GM19397 (cell line): Measurements from ENCODE around the gene IGFBP3.

ENCODE experiments used
- ATAC-seq: cut with Tn5 transposase; IDR thresholded peaks from one replicate; pipeline ENCODE4 v1.9.1; 2021; ENCODE audit warnings: mild to moderate bottlenecking, moderate library complexity; ENCODE audit not compliant: unreplicated experiment

Gene IGFBP3

DNA sequence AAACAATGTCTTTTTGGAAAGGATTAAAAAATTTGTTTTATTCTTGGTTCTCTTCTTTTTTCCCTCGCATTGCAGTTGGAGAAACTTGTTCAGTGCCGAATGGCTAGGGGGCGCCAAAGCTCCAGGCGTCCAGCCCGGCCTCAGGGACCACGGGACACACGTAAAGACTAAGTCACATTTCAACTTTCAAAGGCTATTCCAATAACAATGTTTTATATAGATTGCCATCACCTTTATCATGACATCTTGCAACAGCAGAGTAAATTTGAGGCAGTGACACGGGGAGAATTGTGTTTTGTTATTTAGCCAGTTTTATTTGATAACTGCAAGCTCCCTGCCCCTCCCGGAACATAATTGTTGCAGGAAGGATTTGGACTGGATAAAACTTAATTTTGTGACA is 2.2 kb upstream of the IGFBP3 start:
- ATAC-seq: no peak

- ATAC-seq: no peak
Measured at GRCh38 chr7:45922810-45923209, 1.7 kb upstream of the IGFBP3 start.

DNA sequence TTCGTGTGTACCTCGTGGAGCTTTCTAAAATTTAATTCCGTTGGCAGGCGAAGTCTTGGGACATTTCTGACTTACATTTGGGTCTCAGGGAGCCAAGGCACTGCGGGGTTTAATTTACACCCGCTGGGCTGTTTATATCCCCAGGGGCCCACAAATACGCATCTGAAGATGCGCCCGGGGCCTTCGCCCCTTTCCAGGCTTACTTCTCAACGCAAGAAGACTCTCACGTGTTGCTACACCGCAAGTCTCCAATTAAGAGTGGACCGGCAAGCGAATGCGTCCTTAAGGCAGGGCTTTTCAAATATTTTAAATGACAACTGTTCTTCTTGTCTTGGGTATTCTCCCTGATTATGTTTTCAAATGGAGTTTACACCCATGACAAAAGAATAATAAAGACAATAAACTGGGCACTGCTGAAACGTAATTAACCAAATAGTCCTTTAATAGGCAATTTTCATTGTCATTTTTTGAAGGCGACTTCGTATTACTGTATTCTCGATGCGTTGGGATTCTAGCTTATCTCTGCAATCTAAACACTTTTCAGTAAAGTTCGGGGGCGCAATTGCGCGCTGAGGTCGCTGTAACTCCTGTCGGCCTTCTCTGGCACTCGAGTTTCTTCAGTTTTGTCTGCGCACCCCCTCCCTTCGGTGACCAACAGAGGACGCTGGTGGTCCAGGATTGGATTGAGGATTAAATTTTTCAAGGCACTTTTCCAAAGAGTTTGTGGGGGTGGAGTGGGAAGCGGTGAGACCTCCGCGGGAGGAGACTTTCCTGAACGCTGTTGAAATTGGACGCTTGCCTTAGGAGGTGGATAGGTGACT is 837 bp upstream of the IGFBP3 start:
- no peak for ATAC-seq

DNA sequence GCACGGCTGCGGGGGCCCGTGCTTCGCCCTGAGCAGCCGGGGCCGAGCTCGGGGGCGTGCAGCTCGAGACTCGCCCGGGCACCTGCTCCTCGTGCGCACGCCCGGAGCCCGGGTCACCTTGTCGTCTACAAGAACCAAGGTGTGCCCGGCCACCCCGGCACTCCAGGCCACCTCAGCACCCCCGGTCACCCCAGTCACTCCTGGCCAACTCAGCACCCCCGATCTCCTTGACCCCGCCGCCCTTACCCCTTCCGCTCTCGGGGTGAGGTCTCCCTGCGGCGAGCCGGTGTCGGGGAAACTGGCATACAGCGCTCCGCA is 268 bp upstream of the IGFBP3 start:
- ATAC-seq: no peak

- no peak for ATAC-seq
Measured at GRCh38 chr7:45919993-45920459, 1.0 kb downstream of the IGFBP3 start.

DNA sequence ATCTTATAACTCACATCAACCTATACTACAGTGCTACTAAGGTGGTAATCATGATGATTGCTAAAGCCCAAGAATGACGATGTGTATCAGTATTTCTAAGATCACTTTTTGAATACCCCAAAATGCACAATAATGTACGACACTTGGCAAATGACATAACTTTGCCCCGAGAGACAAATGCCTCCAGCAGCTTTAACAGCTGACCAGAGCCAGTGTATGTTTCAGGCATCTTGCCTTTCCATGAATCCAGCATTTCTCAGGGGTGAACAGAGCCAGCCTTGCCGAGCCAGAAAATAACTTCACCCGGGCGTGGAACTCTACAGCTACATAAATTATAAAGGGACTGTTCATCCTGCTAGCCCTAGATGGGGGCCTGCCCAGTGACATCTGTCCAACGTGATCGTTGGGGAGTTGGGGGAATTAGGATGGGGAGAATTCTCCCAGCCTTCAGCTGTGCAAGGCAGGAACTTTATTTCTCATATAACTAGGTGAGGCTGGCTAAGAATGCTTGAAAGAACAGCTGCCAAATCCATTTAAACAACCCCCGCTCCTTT is 1.8 kb downstream of the IGFBP3 start:
- ATAC-seq: no peak

- no peak for ATAC-seq
Measured at GRCh38 chr7:45918556-45918955, 2.5 kb downstream of the IGFBP3 start.

DNA sequence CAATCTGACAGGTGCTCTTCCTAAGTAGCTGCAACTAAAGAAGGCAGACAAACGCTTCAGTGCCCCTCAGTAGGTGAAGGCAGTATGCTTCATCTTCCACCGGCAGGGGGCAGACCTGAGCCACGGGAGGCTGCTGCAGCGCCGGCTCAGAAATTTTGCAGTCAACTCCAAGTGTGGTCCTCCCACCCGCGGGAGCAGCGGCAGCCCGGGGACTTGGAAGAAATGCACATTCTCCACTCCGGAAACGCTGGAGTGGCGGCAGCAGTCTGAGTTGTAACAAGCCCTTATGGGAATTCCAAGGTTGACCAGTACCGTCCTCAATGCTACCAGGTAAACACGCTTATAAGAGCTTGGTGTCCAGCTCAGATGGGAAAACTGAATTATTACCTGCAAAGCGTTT is 3.4 kb downstream of the IGFBP3 start:
- no peak for ATAC-seq

- ATAC-seq: no peak
Measured at GRCh38 chr7:45917064-45917463, 4.0 kb downstream of the IGFBP3 start.

- no peak for ATAC-seq
Measured at GRCh38 chr7:45915606-45916005, 5.5 kb downstream of the IGFBP3 start.

DNA sequence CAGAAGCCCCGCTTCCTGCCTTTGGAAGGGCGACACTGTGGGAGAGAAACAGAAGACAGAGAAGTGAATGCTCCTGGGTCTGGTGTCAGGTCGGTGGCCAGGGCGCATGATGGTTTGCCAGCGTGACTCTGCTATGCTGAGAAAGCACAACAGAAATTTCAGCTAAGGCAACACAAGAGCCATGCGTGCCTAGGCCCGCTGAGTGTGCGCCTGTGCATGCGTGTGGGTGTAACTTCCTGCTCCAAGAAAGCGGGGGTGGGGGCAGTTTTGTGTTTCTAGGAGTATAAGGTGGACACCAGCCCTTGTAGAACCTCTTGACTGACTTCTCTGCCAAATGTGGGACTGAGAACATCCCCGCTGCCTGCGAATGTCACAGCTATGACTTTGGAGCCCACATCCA is 6.2 kb downstream of the IGFBP3 start:
- ATAC-seq: no peak

GRCh38 chr7:45912972-45913371 is 8.1 kb downstream of the IGFBP3 start:
- no peak for ATAC-seq

- ATAC-seq: no peak
Measured at GRCh38 chr7:45911311-45911710, 9.8 kb downstream of the IGFBP3 start.

- no peak for ATAC-seq
Measured at GRCh38 chr7:45910855-45911254, 10.2 kb downstream of the IGFBP3 start.

DNA sequence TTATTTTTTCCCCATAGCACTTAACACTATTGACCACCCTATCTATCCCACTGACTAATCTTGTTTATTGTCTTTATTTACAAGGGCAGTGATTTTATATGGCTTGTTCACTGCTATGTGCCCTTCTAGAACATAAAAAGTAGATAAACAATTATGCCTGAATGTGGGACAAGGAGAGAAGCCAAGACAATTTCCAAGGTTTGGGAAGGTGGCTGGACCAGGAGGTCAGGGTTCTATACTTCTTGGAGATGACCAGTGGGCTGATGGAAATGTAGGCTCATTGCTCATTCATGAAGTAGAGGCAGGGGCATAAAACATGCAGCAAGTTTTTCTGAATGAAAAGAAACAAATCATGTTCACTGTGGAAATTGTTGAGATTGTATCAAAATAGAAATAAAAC is 11.5 kb downstream of the IGFBP3 start:
- ATAC-seq: no peak

DNA sequence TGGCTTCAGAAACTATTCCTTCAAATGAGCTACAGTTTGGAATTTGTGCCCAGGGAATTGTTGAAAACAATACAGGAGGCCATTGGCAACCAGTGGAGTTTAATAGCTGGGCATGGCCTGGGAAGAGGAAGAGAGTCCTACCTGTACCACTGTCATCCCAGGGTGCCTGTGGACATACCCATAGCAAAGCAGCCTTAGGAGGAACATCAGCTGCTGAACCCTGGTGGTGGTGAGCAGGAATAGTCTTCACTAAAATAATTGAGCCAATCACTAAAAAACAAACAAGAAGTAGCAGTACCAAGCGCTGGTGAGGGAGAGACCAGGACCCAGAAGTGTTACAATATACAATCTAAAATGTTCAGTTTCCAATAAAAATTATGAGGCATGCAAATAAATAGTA is 18.3 kb downstream of the IGFBP3 start:
- ATAC-seq: no peak

GRCh38 chr7:45901566-45901965 is 19.5 kb downstream of the IGFBP3 start:
- ATAC-seq: no peak

GRCh38 chr7:45898222-45898621 is 22.9 kb downstream of the IGFBP3 start:
- ATAC-seq: no peak

DNA sequence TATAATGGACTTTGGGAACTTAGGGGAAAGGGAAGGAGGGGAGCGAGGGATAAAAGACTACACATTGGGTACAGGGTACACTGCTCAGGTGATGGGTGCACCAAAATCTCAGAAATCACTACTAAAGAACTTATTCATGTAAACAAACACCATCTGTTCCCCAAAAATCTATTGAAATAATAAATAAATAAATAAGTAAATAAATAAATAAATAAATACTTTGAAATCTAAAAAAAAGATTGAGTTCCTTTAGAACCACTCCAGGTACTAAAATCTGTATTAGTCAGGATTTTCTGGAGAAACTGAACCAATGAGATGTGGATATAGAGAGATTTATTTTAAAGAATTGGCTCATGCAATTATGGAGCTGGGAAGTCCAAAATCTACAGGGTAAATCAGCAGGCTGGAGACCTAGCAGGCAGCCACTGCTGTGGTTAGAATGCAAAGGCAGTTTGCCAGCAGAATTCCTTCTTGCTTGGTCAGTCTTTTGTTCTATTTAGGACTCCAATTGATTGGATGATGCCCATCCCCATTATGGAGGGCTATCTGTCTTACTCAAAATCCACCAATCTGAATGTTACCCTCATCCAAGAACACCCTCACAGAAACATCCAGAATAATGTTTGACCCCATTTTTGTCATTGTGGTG is 23.9 kb downstream of the IGFBP3 start:
- no peak for ATAC-seq

GRCh38 chr7:45894665-45895062 is 26.4 kb downstream of the IGFBP3 start:
- no peak for ATAC-seq

DNA sequence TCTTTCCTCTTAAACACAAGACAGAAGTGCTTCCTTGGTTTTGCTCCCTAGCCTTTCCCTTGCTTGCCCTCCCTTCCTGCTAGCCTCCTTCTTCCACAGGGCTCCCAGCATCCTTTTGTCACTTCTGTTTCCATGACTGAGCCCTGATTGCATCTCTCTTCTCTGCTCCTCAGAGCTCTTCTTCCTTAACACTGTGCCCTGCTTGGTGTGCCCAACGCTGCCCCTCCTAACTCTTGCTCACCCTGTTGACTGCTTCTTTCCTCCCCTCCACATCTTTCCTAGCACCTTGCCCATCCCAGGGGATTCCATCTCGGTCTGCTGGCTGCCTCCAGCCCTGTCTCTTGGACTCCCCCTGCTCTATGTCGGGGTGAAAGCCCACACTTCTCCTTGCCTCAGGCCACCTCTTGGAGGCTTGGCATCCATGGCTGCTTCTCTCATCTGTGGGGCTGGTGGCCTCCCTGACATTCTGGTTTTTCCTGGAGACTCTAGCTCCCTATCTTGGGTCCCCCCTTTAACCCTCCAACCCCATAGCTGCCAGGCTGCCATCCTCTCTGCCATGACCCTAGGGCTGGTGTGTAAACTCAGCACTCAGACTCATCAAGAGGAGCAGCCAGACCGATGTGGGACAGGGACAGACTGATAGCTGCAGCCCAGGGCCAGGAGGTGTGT is 26.9 kb downstream of the IGFBP3 start:
- no peak for ATAC-seq
